ENCODE results near the gene TMEM165. TPM values are rescaled to one million over a fixed set of nuclear protein-coding genes. Genes with fewer than 3 reads are reported as not detected.

Gene TMEM165
- total and polyA plus RNA-seq, 10 donors: 54.3 to 193 (median 121) TPM

GRCh38 chr4:55410431-55410830 lies 14.7 kb downstream of the TMEM165 start:
- intact Hi-C loops (cut with DNase I; ENCODE audit: low total_unique reads): no loop called here
- Histone ChIP-seq H3K9me3 (no peaks in the 10 kb centered on the region), H3K27me3 (replicated peaks in 1 of 7) (no peaks in the 10 kb centered on the region), H3K4me3 (no peak overlapping the region), H3K4me1 (peaks cover 5 to 57% (median 43%) of the 10 kb centered on the region in 6 donors), H3K36me3 (peaks cover 0 to 80% (median 37%) of the 10 kb centered on the region in 6 donors), H3K27ac (peak overlapping the region in 1 of 8 donors; percentile 21)
- 79 to 95% (median 91%) methylated on average over 8 of the region's 8 CpGs for WGBS, 5 donors
- DNase-seq: no peak
- TF ChIP-seq POLR2AphosphoS5 (IDR thresholded peaks at IDR 0.05): no peak
- no peak for TF ChIP-seq CTCF (IDR thresholded peaks at IDR 0.05 in 8 of 11, conservative IDR thresholded peaks at IDR 0.05 in 3 of 11)
- TF ChIP-seq POLR2A (IDR thresholded peaks at IDR 0.05): no peak

- DNase-seq: no peak
- Histone ChIP-seq H3K36me3 (peaks cover 0 to 80% (median 44%) of the 10 kb centered on the region in 6 donors), H3K27me3 (replicated peaks in 1 of 7) (no peaks in the 10 kb centered on the region), H3K9me3 (no peaks in the 10 kb centered on the region), H3K4me3 (no peak overlapping the region), H3K27ac (no peak overlapping the region), H3K4me1 (peaks cover 5 to 45% (median 36%) of the 10 kb centered on the region in 6 donors)
- intact Hi-C loops (cut with DNase I; ENCODE audit: low total_unique reads): no loop called here
- TF ChIP-seq CTCF (IDR thresholded peaks at IDR 0.05 in 8 of 11, conservative IDR thresholded peaks at IDR 0.05 in 3 of 11): no peak
- TF ChIP-seq POLR2AphosphoS5 (IDR thresholded peaks at IDR 0.05): no peak
- no peak for TF ChIP-seq POLR2A (IDR thresholded peaks at IDR 0.05)
- WGBS, 5 donors: 96 to 100% (median 98%) methylated on average over 6 of the region's 6 CpGs
Observed at GRCh38 chr4:55411621-55412020, 15.9 kb downstream of the TMEM165 start.

- Histone ChIP-seq H3K36me3 (peaks cover 0 to 100% (median 80%) of the 10 kb centered on the region in 6 donors), H3K27me3 (replicated peaks in 1 of 7) (no peaks in the 10 kb centered on the region), H3K9me3 (no peaks in the 10 kb centered on the region), H3K4me1 (no peaks in the 10 kb centered on the region), H3K4me3 (no peak overlapping the region), H3K27ac (no peak overlapping the region)
- no peak for DNase-seq
- TF ChIP-seq CTCF (IDR thresholded peaks at IDR 0.05 in 8 of 11, conservative IDR thresholded peaks at IDR 0.05 in 3 of 11): no peak
- no peak for TF ChIP-seq POLR2A (IDR thresholded peaks at IDR 0.05)
- intact Hi-C loops (cut with DNase I; ENCODE audit: low total_unique reads): no loop called here
- 93 to 94% (median 94%) methylated on average over 3 of the region's 3 CpGs for WGBS, 5 donors
Observed at GRCh38 chr4:55416176-55416575, 20.4 kb downstream of the TMEM165 start.

GRCh38 chr4:55424791-55425190 lies 29.0 kb downstream of the TMEM165 start:
- no peak overlapping the region for H3K4me3 ChIP-seq
- 92 to 96% (median 95%) methylated on average over 3 of the region's 3 CpGs for WGBS, 5 donors
- no peak for DNase-seq
- intact Hi-C loops (cut with DNase I; ENCODE audit: low total_unique reads): no loop called here
- H3K4me1 ChIP-seq: no peaks in the 10 kb centered on the region
- H3K27me3 ChIP-seq (replicated peaks in 1 of 7): no peaks in the 10 kb centered on the region
- H3K36me3 ChIP-seq: peaks cover 0 to 100% (median 81%) of the 10 kb centered on the region in 6 donors
- TF ChIP-seq POLR2AphosphoS5 (IDR thresholded peaks at IDR 0.05): no peak
- TF ChIP-seq CTCF (IDR thresholded peaks at IDR 0.05 in 8 of 11, conservative IDR thresholded peaks at IDR 0.05 in 3 of 11): no peak
- no peak for TF ChIP-seq POLR2A (IDR thresholded peaks at IDR 0.05)
- H3K9me3 ChIP-seq: no peaks in the 10 kb centered on the region
- no peak overlapping the region for H3K27ac ChIP-seq

Measured in spleen (tissue), 11 donors.